ENCODE measurements around the gene UVRAG.

DNA sequence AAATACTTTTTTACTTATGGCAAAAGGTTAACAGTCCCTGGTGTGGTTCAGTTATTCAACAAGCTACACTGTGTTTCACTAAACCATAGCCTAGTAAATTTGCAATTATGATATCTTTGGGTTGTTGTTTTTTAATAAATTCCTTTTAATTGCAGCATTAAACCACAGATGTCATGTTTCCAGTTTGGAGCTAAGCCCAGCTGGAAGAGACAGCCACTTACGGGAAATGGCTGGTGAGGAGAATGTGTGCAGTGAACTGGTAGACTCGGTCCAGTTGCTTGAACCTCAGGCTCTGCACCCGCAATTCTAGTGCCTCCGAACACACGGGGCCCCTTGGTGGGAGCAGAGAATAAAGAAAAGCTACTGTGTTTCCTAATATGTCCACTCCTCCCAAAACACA, 320.5 kb downstream of the UVRAG start:
- TF ChIP-seq POLR2A (IDR thresholded peaks at IDR 0.05) (no peak), POLR2AphosphoS5 (IDR thresholded peaks at IDR 0.05) (no peak)
- TF ChIP-seq, protein P1, sequence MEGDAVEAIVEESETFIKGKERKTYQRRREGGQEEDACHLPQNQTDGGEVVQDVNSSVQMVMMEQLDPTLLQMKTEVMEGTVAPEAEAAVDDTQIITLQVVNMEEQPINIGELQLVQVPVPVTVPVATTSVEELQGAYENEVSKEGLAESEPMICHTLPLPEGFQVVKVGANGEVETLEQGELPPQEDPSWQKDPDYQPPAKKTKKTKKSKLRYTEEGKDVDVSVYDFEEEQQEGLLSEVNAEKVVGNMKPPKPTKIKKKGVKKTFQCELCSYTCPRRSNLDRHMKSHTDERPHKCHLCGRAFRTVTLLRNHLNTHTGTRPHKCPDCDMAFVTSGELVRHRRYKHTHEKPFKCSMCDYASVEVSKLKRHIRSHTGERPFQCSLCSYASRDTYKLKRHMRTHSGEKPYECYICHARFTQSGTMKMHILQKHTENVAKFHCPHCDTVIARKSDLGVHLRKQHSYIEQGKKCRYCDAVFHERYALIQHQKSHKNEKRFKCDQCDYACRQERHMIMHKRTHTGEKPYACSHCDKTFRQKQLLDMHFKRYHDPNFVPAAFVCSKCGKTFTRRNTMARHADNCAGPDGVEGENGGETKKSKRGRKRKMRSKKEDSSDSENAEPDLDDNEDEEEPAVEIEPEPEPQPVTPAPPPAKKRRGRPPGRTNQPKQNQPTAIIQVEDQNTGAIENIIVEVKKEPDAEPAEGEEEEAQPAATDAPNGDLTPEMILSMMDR (IDR thresholded peaks at IDR 0.05), result no peak
